ENCODE measurements around the gene FADS2. TPM values are rescaled to one million over a fixed set of nuclear protein-coding genes. Genes with fewer than 3 reads are reported as not detected.

FADS2 gene
- total and polyA plus RNA-seq, 2 experiments from 2014 or later, result 5.2 to 5.5 TPM

DNA sequence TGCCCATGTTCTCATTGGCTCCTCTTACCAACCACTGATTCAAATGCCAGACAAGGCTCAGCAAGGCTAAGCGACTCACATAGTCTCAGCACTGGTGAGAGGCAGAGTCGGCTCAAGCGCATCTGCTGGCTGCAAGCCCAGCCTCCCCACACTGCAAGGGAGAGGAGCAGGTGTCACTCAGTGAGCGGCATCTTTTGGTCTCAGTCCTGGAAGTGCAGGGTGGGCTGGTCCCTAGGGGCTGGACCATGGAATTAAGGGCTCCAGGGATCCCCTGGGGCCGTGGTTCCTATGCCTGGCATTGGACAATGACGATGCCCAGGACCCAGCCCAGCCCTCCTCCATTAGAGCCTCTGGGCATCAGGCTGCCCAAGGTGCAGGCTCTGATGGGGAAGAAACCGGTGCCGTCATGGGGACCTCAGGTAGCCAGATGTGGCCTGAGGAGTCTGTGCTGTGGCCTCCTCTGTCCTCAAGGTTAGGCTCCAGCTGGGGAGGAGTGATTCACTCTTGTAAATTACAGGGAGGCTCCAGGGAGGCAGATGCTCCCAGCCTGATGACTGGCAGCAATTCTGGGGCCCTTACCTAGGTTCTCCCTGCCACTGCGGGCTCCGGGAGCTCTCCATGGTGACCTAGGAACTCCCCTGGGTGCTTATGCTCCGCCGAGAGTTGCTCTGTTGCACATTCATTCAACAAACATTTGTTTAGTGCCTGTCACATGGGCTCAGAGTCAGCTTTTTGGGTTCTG lies 28.0 kb downstream of the FADS2 start:
- Histone ChIP-seq H3K9me2 (ENCODE audit: insufficient read depth) (no peaks in the 10 kb centered on the region), H3K4me3 (no peak overlapping the region), H3K9ac (no peak overlapping the region), H2AFZ (no peak overlapping the region), H3K4me2 (ENCODE audit: unreplicated experiment) (no peak overlapping the region), H3K79me2 (ENCODE audit: insufficient read depth) (no peaks in the 10 kb centered on the region), H4K20me1 (ENCODE audit: insufficient read depth) (no peaks in the 10 kb centered on the region), H3K27me3 (replicated peaks; ENCODE audit: insufficient read depth) (no peaks in the 10 kb centered on the region), H3K36me3 (ENCODE audit: low read depth) (no peaks in the 10 kb centered on the region), H3K27ac (no peak overlapping the region), H3F3A (ENCODE audit: insufficient read depth) (no peaks in the 10 kb centered on the region), H3K9me3 (ENCODE audit: low read depth) (no peaks in the 10 kb centered on the region), H3K4me1 (ENCODE audit: insufficient read depth) (no peaks in the 10 kb centered on the region)
- WGBS, 2 experiments (ENCODE audit: low coverage in 1 of 2, low lambda C conversion rate in 2 of 2, missing lambda C conversion rate in 2 of 2), result 91 to 95% methylated on average over 12 of the region's 12 CpGs
- no peak for DNase-seq
- in situ Hi-C loops (cut with MboI), result no loop called here
- no peak for TF ChIP-seq EZH2 (IDR thresholded peaks at IDR 0.05; ENCODE audit: insufficient read depth, poor library complexity, severe bottlenecking)
- no peak for TF ChIP-seq EZH2phosphoT487 (IDR thresholded peaks at IDR 0.05; ENCODE audit: insufficient read depth, low read depth)

DNA sequence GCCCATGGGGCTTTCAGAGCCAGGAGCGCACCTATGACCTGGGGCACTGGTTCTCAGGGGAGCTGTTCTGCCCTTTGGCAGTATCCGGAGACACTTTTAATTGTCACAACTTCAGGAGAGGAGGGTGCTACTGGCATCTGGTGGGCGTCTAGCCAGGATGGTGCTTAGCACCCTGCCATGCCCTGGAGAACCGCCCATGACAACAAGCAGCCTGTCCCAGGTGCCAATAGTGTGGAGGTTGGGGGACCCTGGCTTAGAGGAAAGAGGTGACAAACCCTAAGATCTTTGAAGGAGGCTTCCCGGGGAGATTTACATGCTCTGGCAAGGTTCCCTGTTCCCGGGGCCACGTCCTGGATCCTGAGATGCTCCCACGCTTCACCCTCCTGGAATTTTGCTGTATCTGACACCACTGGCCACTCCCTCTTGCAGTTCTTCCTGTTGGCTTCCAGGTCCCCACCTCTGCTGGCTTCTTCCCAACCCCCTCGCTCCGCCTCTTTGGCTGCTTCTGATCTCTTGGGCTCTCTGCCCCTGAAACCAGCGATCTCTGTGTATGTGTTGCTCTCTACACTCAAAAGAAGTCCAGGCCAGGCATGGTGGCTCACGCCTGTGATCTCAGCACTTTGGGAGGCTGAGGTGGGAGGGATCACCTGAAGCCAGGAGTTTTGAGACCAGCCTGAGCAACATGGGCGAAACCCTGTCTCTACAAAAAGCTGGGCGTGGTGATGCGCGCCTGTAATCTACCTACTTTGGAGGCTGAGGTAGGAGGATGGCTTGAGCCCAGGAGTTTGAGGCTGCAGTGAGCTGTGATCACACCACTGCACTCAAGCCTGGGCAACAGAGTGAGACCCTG lies 32.2 kb downstream of the FADS2 start:
- in situ Hi-C loops (cut with MboI), result no loop called here
- Histone ChIP-seq H4K20me1 (ENCODE audit: insufficient read depth) (no peaks in the 10 kb centered on the region), H3K79me2 (ENCODE audit: insufficient read depth) (no peaks in the 10 kb centered on the region), H3K4me3 (no peak overlapping the region), H3K9me2 (ENCODE audit: insufficient read depth) (no peaks in the 10 kb centered on the region), H3K4me2 (ENCODE audit: unreplicated experiment) (no peak overlapping the region), H2AFZ (no peak overlapping the region), H3K36me3 (ENCODE audit: low read depth) (no peaks in the 10 kb centered on the region), H3K9me3 (ENCODE audit: low read depth) (no peaks in the 10 kb centered on the region), H3K4me1 (ENCODE audit: insufficient read depth) (no peaks in the 10 kb centered on the region), H3K27me3 (replicated peaks; ENCODE audit: insufficient read depth) (no peaks in the 10 kb centered on the region), H3F3A (ENCODE audit: insufficient read depth) (no peaks in the 10 kb centered on the region), H3K27ac (no peak overlapping the region), H3K9ac (no peak overlapping the region)
- WGBS, 2 experiments (ENCODE audit: low coverage in 1 of 2, low lambda C conversion rate in 2 of 2, missing lambda C conversion rate in 2 of 2), result 90 to 92% methylated on average over 16 of the region's 16 CpGs
- TF ChIP-seq EZH2 (IDR thresholded peaks at IDR 0.05; ENCODE audit: insufficient read depth, poor library complexity, severe bottlenecking) (no peak), EZH2phosphoT487 (IDR thresholded peaks at IDR 0.05; ENCODE audit: insufficient read depth, low read depth) (no peak)
- no peak for DNase-seq

DNA sequence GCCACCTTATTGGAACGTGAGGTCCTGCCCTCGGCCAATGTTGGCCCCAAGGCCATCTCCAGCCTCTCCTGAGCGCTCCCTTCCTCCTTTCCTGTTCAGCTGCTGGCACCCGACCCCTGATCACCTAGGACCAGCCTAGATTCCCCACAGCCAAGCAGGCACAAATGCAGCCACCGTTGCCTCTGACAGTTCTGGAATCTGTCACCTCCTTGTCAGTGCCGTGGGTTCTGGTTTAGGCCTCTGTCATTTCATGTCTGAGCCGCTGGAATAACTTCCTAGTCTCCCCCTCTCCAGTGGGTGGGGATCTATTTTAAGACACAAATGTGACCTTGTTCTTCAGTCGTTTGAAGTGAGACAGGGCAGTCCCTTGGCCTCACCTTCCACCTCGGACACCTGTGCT lies 33.5 kb downstream of the FADS2 start:
- H3K27ac ChIP-seq, result no peak overlapping the region
- H3K4me1 ChIP-seq (ENCODE audit: insufficient read depth), result no peaks in the 10 kb centered on the region
- H3K9ac ChIP-seq, result no peak overlapping the region
- no peaks in the 10 kb centered on the region for H3K27me3 ChIP-seq (replicated peaks; ENCODE audit: insufficient read depth)
- H3K79me2 ChIP-seq (ENCODE audit: insufficient read depth), result no peaks in the 10 kb centered on the region
- H2AFZ ChIP-seq, result no peak overlapping the region
- H3K9me3 ChIP-seq (ENCODE audit: low read depth), result no peaks in the 10 kb centered on the region
- H3K4me3 ChIP-seq, result no peak overlapping the region
- H3K9me2 ChIP-seq (ENCODE audit: insufficient read depth), result no peaks in the 10 kb centered on the region
- H3K4me2 ChIP-seq (ENCODE audit: unreplicated experiment), result no peak overlapping the region
- no peaks in the 10 kb centered on the region for H3K36me3 ChIP-seq (ENCODE audit: low read depth)
- no peak for TF ChIP-seq EZH2phosphoT487 (IDR thresholded peaks at IDR 0.05; ENCODE audit: insufficient read depth, low read depth)
- no peak for TF ChIP-seq EZH2 (IDR thresholded peaks at IDR 0.05; ENCODE audit: insufficient read depth, poor library complexity, severe bottlenecking)
- no peaks in the 10 kb centered on the region for H3F3A ChIP-seq (ENCODE audit: insufficient read depth)
- H4K20me1 ChIP-seq (ENCODE audit: insufficient read depth), result no peaks in the 10 kb centered on the region
- no peak for DNase-seq
- in situ Hi-C loops (cut with MboI), result no loop called here
- WGBS, 2 experiments (ENCODE audit: low coverage in 1 of 2, low lambda C conversion rate in 2 of 2, missing lambda C conversion rate in 2 of 2), result 61 to 63% methylated on average over 9 of the region's 9 CpGs

DNA sequence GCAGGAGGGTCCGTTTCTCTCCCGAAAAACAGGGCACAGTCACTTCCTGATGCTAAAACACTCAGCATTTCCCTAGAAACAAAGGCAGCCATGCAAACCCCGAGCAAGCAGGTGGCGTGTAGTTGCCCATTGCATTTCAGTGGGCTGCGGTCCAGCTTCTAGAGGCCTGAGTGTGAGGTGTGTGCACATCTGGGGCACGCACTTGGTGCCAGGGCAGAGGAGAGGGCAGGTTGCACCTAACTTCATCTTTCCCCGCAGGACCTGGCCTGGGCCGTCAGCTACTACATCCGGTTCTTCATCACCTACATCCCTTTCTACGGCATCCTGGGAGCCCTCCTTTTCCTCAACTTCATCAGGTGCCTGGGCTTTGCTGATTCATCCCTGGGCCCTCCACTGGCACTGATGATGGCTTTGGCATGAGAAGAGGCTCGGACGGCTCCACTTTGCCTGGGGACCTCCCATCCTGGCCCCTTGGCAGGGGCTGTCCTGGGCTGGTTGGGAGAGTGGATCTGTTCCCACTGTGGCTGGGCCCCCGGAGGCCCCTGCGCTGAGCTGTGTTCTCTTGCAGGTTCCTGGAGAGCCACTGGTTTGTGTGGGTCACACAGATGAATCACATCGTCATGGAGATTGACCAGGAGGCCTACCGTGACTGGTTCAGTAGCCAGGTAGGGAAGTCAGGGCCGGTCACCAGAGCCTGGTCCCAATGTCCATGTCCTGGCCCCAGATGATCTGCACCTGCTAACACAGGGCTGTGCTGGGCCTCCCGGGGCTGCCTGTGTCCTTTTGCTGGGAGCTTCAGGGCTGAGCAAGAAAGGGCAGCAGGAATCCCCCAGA lies 34.8 kb downstream of the FADS2 start:
- no peak overlapping the region for H2AFZ ChIP-seq
- H3K4me1 ChIP-seq (ENCODE audit: insufficient read depth), result no peaks in the 10 kb centered on the region
- H3K36me3 ChIP-seq (ENCODE audit: low read depth), result no peaks in the 10 kb centered on the region
- no peak overlapping the region for H3K4me2 ChIP-seq (ENCODE audit: unreplicated experiment)
- in situ Hi-C loops (cut with MboI), result no loop called here
- H3K27me3 ChIP-seq (replicated peaks; ENCODE audit: insufficient read depth), result no peaks in the 10 kb centered on the region
- TF ChIP-seq EZH2phosphoT487 (IDR thresholded peaks at IDR 0.05; ENCODE audit: insufficient read depth, low read depth) (no peak), EZH2 (IDR thresholded peaks at IDR 0.05; ENCODE audit: insufficient read depth, poor library complexity, severe bottlenecking) (no peak)
- no peaks in the 10 kb centered on the region for H3K79me2 ChIP-seq (ENCODE audit: insufficient read depth)
- no peaks in the 10 kb centered on the region for H3K9me2 ChIP-seq (ENCODE audit: insufficient read depth)
- no peak overlapping the region for H3K27ac ChIP-seq
- H3F3A ChIP-seq (ENCODE audit: insufficient read depth), result no peaks in the 10 kb centered on the region
- no peak overlapping the region for H3K9ac ChIP-seq
- no peaks in the 10 kb centered on the region for H4K20me1 ChIP-seq (ENCODE audit: insufficient read depth)
- WGBS, 2 experiments (ENCODE audit: low coverage in 1 of 2, low lambda C conversion rate in 2 of 2, missing lambda C conversion rate in 2 of 2), result 89% methylated on average over 18 of the region's 18 CpGs
- DNase-seq, result no peak
- no peaks in the 10 kb centered on the region for H3K9me3 ChIP-seq (ENCODE audit: low read depth)
- H3K4me3 ChIP-seq, result no peak overlapping the region

Data from GM23248 (cell line).